Fibroblast of skin of left biceps (primary cell): ENCODE results near the gene SLC25A51.

Experiments used
- DNase-seq, 2 experiments: peaks; one replicate each; pipeline ENCODE4 v3.0.0-alpha.2; 2013; ENCODE audit warnings: low read depth in 2 of 2

SLC25A51 gene

GRCh38 chr9:37937366-37937765 is 33.4 kb upstream of the SLC25A51 start:
- no peak for DNase-seq

- no peak for DNase-seq
Observed at GRCh38 chr9:37936965-37937364, 33.0 kb upstream of the SLC25A51 start.

GRCh38 chr9:37936376-37936775 is 32.4 kb upstream of the SLC25A51 start:
- no peak for DNase-seq

DNA sequence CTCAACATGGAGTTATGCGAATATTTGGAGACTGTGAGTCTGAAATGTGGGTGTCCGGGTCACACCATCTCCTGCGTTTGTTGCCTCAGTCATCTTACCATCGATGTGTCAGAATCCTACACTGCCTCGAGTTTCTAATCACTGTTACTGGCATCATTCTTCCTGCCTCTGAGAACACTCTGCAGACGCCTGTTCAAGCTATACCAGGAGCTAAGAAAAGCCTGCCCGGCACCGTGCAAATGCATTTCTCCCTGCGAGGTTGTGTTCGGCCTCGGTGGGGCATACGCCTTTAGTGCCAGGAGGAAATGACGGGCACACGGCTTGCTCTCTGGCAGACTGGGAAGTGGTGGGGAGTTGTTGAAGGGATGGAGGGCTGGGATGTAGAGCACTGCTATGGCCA is 31.2 kb upstream of the SLC25A51 start:
- no peak for DNase-seq

GRCh38 chr9:37931592-37931991 is 27.7 kb upstream of the SLC25A51 start:
- no peak for DNase-seq

DNA sequence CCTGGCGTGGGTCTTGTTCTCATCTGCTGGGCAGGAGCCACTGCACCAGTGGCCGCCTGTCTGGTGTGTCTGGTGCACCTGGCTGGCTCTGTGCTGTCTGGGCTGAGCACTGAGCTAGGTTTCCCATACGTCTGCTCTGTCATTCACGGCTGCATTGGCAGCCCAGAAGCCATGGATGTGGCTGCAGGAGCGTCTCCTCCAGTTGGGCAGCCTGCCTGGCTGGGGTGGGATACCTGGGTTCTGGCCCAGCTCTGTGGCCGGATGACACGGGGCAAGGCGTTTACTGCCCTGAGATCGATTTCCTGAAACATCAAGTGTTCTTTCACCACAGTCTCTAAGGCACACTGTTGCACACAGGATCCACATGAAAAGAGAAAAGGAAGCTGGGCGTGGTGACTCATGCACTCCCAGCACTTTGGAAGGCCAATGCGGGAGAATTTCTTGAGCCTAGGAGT is 25.5 kb upstream of the SLC25A51 start:
- no peak for DNase-seq

GRCh38 chr9:37928552-37929430 is 24.9 kb upstream of the SLC25A51 start:
- DNase-seq: no peak

DNA sequence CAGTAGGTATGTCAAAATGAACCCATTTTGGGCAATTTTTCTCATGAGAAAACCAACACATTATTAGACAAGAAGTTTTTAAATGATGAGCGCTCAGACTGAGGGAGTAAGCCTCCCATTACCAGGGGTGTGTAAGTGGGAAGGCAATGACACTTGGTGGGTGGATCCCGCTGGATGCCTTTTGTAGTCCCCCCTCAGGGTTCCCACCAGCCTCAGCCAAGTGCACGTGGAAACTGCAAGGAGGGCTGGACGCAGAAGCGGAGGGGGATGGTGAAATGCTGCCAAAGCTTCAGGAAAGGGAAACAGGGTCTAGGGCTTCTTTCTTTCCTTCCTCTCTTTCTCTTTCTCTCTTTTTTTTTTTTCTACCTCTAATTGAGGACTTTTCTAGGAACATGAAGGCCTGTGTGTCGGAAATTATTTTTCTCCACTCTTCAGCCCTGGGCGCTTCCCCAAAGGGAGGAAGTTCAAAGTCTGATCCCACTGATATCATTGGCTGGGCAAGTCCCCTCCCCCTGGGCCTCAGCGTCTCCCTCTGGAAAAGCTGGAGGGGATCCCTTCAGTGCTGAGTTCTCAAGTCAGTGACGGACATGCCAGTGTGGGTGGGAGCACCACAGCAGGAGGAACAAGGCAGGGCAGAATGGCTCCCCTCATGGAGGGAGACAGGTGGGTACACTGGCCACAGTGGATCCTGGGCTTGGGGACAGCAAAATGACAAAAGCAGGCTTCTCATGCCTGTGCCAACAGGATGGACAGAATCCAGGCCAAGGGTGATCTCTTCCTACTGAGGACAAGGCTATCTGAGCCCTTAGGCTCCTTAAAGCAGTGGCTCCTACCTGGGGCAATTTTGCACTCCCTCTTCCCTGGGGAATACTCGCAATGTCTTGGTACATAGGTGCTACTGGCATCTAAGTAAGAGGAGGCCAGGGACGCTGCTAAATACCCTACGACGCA is 23.9 kb upstream of the SLC25A51 start:
- no peak for DNase-seq

GRCh38 chr9:37927132-37927531 is 23.2 kb upstream of the SLC25A51 start:
- DNase-seq: no peak

- DNase-seq: no peak
Observed at GRCh38 chr9:37926737-37927118, 22.8 kb upstream of the SLC25A51 start.

DNA sequence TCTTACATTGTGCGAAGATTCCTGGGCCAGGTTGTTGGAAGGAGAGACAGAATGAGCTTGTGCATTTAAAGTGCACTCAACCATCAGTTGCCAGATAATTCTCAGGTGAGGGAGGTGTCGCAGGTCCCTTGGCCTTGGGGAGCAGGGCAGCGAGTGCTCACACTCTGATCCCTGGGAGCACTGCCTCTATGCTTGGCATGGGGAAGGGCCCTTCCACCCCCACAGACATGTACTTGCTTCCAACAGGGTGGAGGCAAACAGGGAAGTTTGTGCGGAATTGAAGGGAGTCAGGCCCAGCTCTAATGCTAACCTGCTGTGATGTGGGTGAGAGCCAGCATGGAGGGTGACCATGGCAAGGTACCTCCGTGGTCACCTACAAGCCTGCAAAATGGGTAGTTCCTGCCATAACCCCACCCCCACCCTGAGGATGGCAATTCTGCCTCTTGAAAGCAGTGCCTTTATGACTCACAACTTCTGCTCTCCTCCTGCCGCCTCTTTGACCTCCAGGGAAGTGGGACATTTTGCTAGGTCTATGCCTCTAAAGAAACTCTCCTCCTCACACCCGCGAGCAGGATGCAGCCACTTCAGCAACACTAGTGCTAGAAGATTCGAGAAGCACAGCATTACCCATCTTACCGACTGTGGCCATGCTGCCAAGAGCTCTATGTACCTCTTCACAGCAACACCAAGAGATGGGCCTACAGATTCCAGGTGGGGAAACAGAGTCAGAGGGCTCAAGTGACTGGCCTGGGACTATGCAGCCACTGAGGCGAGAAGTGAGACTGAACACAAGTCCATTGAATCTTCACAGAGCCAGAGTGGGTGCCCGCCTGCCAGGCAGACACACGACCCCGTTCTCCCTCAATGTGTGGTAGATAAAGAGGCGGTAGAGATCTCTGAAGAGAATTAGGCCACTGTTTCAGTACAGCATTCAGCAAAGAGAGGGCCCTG is 22.1 kb upstream of the SLC25A51 start:
- no peak for DNase-seq

- no peak for DNase-seq
Observed at GRCh38 chr9:37925006-37925405, 21.1 kb upstream of the SLC25A51 start.

DNA sequence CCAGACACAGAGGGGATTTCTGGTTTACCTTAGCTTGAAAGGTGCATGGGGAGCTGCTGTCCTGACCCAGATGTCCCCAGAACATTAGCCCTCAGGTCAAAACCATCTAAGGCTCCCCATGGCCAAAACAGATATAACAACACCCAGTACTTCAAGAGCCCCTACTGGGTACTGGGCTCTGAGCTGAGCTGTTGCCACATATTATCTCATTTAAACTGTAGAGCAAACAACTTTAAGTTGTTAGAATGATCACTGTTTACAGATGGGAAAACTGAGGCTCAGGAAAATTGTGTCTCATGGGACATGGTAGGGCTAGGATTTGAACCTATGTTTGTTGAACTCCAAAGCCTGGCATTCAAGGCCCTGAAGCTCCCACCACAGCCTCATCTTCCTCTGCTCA is 20.6 kb upstream of the SLC25A51 start:
- no peak for DNase-seq

DNA sequence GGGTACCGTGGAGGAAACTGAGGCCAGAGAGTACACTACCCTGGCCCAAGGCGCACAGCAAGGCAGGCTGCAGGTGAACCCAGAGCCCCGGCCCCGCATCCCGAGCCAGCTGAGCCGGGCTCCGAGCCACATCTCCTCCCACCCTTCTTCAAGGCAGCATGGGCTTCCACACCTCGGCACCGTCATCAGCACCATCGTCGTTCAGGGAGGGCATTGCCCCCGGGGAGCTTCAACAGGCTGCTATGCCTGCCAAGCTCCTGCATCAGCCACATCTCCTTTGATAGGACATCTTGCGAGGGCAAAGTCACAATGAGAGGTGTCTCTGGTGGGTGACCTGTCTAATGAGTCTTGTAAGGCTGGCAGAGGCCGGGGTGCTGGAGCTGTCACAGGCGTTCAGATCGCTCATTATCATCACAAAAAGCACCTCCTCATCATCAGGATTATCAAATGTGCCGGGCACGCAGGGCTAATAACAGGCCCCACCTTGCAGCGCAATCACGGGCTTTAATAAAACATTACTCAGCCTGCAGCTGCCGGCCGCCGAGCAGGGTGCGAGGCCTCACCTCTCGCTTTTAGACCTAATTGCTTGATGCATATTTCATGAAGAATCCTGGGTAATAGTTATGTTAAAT is 20.0 kb upstream of the SLC25A51 start:
- DNase-seq: no peak

DNA sequence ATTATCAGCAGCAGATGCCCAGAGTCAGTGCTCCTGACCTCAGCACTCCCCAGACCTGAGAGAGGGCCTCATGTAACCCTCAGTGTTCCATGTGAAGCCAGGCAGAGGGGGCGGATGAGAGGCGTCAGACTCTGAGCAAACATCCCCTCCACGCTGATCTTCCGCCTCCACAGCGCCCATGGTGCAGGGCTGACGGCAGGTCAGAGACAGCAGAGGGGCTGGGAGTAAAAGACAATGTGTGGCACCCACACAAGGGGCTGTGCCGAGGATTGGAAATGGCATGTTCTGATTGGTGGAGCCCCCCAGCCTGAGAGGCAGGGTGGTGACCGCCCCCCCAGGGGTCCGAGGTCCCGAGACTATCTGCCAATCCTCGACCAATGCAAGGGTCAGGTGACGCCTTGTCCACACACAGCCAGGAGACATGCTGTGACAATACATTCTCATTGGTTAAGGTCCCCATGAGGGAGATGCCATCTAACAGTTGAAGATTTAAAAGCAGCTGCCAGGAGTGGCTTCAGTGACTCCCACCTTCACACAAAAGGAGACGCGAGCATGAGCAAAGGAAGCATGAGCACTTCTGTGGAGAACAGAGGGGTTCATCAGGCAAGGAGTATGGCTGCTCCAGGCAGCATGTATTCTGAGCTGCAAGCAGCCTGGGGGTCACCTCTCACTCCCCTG is 19.3 kb upstream of the SLC25A51 start:
- DNase-seq: no peak

- no peak for DNase-seq
Observed at GRCh38 chr9:37922363-37923117, 18.6 kb upstream of the SLC25A51 start.

GRCh38 chr9:37921546-37922300 is 17.8 kb upstream of the SLC25A51 start:
- DNase-seq: no peak

- DNase-seq: no peak
Observed at GRCh38 chr9:37921168-37921510, 17.2 kb upstream of the SLC25A51 start.
